ENCODE results near the gene EFNA5.

The EFNA5 gene

GRCh38 chr5:107607196-107607595, 63.5 kb downstream of the EFNA5 start:
- in situ Hi-C loops (cut with MboI; ENCODE audit: low sequenced_read_pairs): no loop called here

- in situ Hi-C loops (cut with MboI; ENCODE audit: low sequenced_read_pairs): no loop called here
These were observed 65.1 kb downstream of the EFNA5 start for GRCh38 chr5:107605596-107606125.

GRCh38 chr5:107604990-107605389, 65.7 kb downstream of the EFNA5 start:
- in situ Hi-C loops (cut with MboI; ENCODE audit: low sequenced_read_pairs): no loop called here

- in situ Hi-C loops (cut with MboI; ENCODE audit: low sequenced_read_pairs): no loop called here
These were observed 66.4 kb downstream of the EFNA5 start for GRCh38 chr5:107604146-107604910.

GRCh38 chr5:107603349-107603748, 67.4 kb downstream of the EFNA5 start:
- in situ Hi-C loops (cut with MboI; ENCODE audit: low sequenced_read_pairs): no loop called here

GRCh38 chr5:107602896-107603295, 67.8 kb downstream of the EFNA5 start:
- in situ Hi-C loops (cut with MboI; ENCODE audit: low sequenced_read_pairs): no loop called here

GRCh38 chr5:107601076-107601475, 69.7 kb downstream of the EFNA5 start:
- in situ Hi-C loops (cut with MboI; ENCODE audit: low sequenced_read_pairs): no loop called here

- in situ Hi-C loops (cut with MboI; ENCODE audit: low sequenced_read_pairs): no loop called here
These were observed 71.8 kb downstream of the EFNA5 start for GRCh38 chr5:107598958-107599357.

- in situ Hi-C loops (cut with MboI; ENCODE audit: low sequenced_read_pairs): no loop called here
These were observed 72.9 kb downstream of the EFNA5 start for GRCh38 chr5:107597803-107598202.

GRCh38 chr5:107597247-107597646, 73.5 kb downstream of the EFNA5 start:
- in situ Hi-C loops (cut with MboI; ENCODE audit: low sequenced_read_pairs): no loop called here

GRCh38 chr5:107594253-107595045, 76.3 kb downstream of the EFNA5 start:
- in situ Hi-C loops (cut with MboI; ENCODE audit: low sequenced_read_pairs): no loop called here

GRCh38 chr5:107593009-107593408, 77.7 kb downstream of the EFNA5 start:
- in situ Hi-C loops (cut with MboI; ENCODE audit: low sequenced_read_pairs): no loop called here

GRCh38 chr5:107592515-107592914, 78.2 kb downstream of the EFNA5 start:
- in situ Hi-C loops (cut with MboI; ENCODE audit: low sequenced_read_pairs): no loop called here

GRCh38 chr5:107590686-107591085, 80.1 kb downstream of the EFNA5 start:
- in situ Hi-C loops (cut with MboI; ENCODE audit: low sequenced_read_pairs): no loop called here

- in situ Hi-C loops (cut with MboI; ENCODE audit: low sequenced_read_pairs): no loop called here
These were observed 81.1 kb downstream of the EFNA5 start for GRCh38 chr5:107589520-107590193.

GRCh38 chr5:107582625-107583024, 88.1 kb downstream of the EFNA5 start:
- in situ Hi-C loops (cut with MboI; ENCODE audit: low sequenced_read_pairs): no loop called here

- in situ Hi-C loops (cut with MboI; ENCODE audit: low sequenced_read_pairs): no loop called here
These were observed 89.6 kb downstream of the EFNA5 start for GRCh38 chr5:107580889-107581820.

- in situ Hi-C loops (cut with MboI; ENCODE audit: low sequenced_read_pairs): no loop called here
These were observed 92.6 kb downstream of the EFNA5 start for GRCh38 chr5:107578051-107578635.

- in situ Hi-C loops (cut with MboI; ENCODE audit: low sequenced_read_pairs): no loop called here
These were observed 93.3 kb downstream of the EFNA5 start for GRCh38 chr5:107577394-107577950.
